Measurements from ENCODE around the gene PALLD. TPM values are rescaled to one million over a fixed set of nuclear protein-coding genes. Genes with fewer than 3 reads are reported as not detected.

Gene PALLD
- total RNA-seq, 4 donors from 2014 or later, result 1,036 to 2,270 (median 2,202) TPM

- no peak for ATAC-seq
- no peaks in the 10 kb centered on the region for H3K27me3 ChIP-seq
- H3K27ac ChIP-seq, result peak overlapping the region; percentile 85 to 97 (median 88)
- H3K4me3 ChIP-seq, result no peak overlapping the region
- H3K9me3 ChIP-seq, result no peaks in the 10 kb centered on the region
- H3K36me3 ChIP-seq, result no peaks in the 10 kb centered on the region
- TF ChIP-seq EP300 (IDR thresholded peaks at IDR 0.05) (no peak), POLR2A (IDR thresholded peaks at IDR 0.05) (no peak), CTCF (IDR thresholded peaks at IDR 0.05) (no peak), POLR2AphosphoS5 (IDR thresholded peaks at IDR 0.05) (no peak)
- WGBS, 2 donors (ENCODE audit: low coverage in 1 of 2), result 85 to 91% methylated on average over 3 of the region's 3 CpGs
- H3K4me1 ChIP-seq, result peaks cover 20 to 48% (median 22%) of the 10 kb centered on the region in 3 donors
These were observed 314.4 kb downstream of the PALLD start for GRCh38 chr4:168811207-168811606.

- no peak overlapping the region for H3K4me3 ChIP-seq
- peak overlapping the region; percentile 85 to 97 (median 88) for H3K27ac ChIP-seq
- no peaks in the 10 kb centered on the region for H3K36me3 ChIP-seq
- TF ChIP-seq POLR2A (IDR thresholded peaks at IDR 0.05), result no peak
- peak; percentile 47 for TF ChIP-seq POLR2AphosphoS5 (IDR thresholded peaks at IDR 0.05)
- no peak for TF ChIP-seq EP300 (IDR thresholded peaks at IDR 0.05)
- TF ChIP-seq CTCF (IDR thresholded peaks at IDR 0.05), result no peak
- no peaks in the 10 kb centered on the region for H3K9me3 ChIP-seq
- no peak for ATAC-seq
- H3K27me3 ChIP-seq, result no peaks in the 10 kb centered on the region
- WGBS, 2 donors (ENCODE audit: low coverage in 1 of 2), result 18 to 23% methylated on average over 8 to 9 of the region's 9 CpGs
- H3K4me1 ChIP-seq, result peaks cover 20 to 49% (median 22%) of the 10 kb centered on the region in 3 donors
These were observed 315.2 kb downstream of the PALLD start for GRCh38 chr4:168811786-168812651.

- H3K27me3 ChIP-seq, result no peaks in the 10 kb centered on the region
- H3K36me3 ChIP-seq, result no peaks in the 10 kb centered on the region
- ATAC-seq, result no peak
- no peaks in the 10 kb centered on the region for H3K9me3 ChIP-seq
- 51 to 64% methylated on average over 3 to 6 of the region's 6 CpGs for WGBS, 2 donors (ENCODE audit: low coverage in 1 of 2)
- peaks cover 20 to 57% (median 23%) of the 10 kb centered on the region in 3 donors for H3K4me1 ChIP-seq
- H3K4me3 ChIP-seq, result no peak overlapping the region
- TF ChIP-seq POLR2AphosphoS5 (IDR thresholded peaks at IDR 0.05) (no peak), POLR2A (IDR thresholded peaks at IDR 0.05) (no peak), CTCF (IDR thresholded peaks at IDR 0.05) (no peak), EP300 (IDR thresholded peaks at IDR 0.05) (no peak)
- H3K27ac ChIP-seq, result peak overlapping the region; percentile 85 to 97 (median 88)
These were observed 316.0 kb downstream of the PALLD start for GRCh38 chr4:168812806-168813205.

- 31 to 38% methylated on average over 3 of the region's 3 CpGs for WGBS, 2 donors (ENCODE audit: low coverage in 1 of 2)
- Histone ChIP-seq H3K4me3 (no peak overlapping the region), H3K4me1 (peaks cover 20 to 68% (median 27%) of the 10 kb centered on the region in 3 donors), H3K36me3 (no peaks in the 10 kb centered on the region), H3K27ac (peak overlapping the region; percentile 85 to 97 (median 88)), H3K27me3 (no peaks in the 10 kb centered on the region), H3K9me3 (no peaks in the 10 kb centered on the region)
- TF ChIP-seq POLR2A (IDR thresholded peaks at IDR 0.05) (no peak), POLR2AphosphoS5 (IDR thresholded peaks at IDR 0.05) (no peak), EP300 (IDR thresholded peaks at IDR 0.05) (no peak), CTCF (IDR thresholded peaks at IDR 0.05) (no peak)
- ATAC-seq, result no peak
These were observed 317.0 kb downstream of the PALLD start for GRCh38 chr4:168813890-168814289.

Measured in gastroesophageal sphincter (tissue), 4 donors.